Neural crest cell (in vitro differentiated cells): ENCODE measurements around the gene MRPS12. TPM values are rescaled to one million over a fixed set of nuclear protein-coding genes. Genes with fewer than 3 reads are reported as not detected.
"Not testable (repeated sequence)": the region's sequence is repeated elsewhere in the genome, so short reads cannot be mapped to it uniquely, and the experiment has no call there.

Experiments
- DNase-seq: peaks from one replicate; pipeline ENCODE4 v3.0.0; 2021; ENCODE audit warnings: low read depth, mixed read lengths, low spot score
- H3K27ac Mint-ChIP-seq: one replicate; pipeline ENCODE4 v1.8.0; 2021; ENCODE audit warnings: mild to moderate bottlenecking, mixed read lengths; ENCODE audit not compliant: unreplicated experiment
- H3K27me3 Mint-ChIP-seq: 2 replicates; pipeline ENCODE4 v1.8.0; 2021; ENCODE audit warnings: low read depth, mild to moderate bottlenecking, mixed read lengths
- H3K36me3 Mint-ChIP-seq: 2 replicates; pipeline ENCODE4 v1.8.0; 2021; ENCODE audit warnings: low read depth, mild to moderate bottlenecking, mixed read lengths
- H3K4me1 Mint-ChIP-seq: 2 replicates; pipeline ENCODE4 v1.8.0; 2021; ENCODE audit warnings: mixed read lengths
- H3K4me3 Mint-ChIP-seq: one replicate; pipeline ENCODE4 v1.8.0; 2021; ENCODE audit warnings: mild to moderate bottlenecking, mixed read lengths
- H3K9me3 Mint-ChIP-seq: 2 replicates; pipeline ENCODE4 v1.8.0; 2021; ENCODE audit warnings: mixed read lengths
- total RNA-seq: library from RNA; stranded (reverse); gene quantifications from 2 replicates; pipeline ENCODE4 v1.2.1, GENCODE V29; 2021
- TF ChIP-seq, protein P1 (sequence below): fragments of 200-600 bp; sonication (generic); conservative IDR thresholded peaks from 2 replicates; pipeline ENCODE4 v1.5.0; 2021; ENCODE audit warnings: antibody characterized with exemption, mild to moderate bottlenecking

The MRPS12 gene
- total RNA-seq, 1 donor from 2014 or later, result 34.4 TPM

DNA sequence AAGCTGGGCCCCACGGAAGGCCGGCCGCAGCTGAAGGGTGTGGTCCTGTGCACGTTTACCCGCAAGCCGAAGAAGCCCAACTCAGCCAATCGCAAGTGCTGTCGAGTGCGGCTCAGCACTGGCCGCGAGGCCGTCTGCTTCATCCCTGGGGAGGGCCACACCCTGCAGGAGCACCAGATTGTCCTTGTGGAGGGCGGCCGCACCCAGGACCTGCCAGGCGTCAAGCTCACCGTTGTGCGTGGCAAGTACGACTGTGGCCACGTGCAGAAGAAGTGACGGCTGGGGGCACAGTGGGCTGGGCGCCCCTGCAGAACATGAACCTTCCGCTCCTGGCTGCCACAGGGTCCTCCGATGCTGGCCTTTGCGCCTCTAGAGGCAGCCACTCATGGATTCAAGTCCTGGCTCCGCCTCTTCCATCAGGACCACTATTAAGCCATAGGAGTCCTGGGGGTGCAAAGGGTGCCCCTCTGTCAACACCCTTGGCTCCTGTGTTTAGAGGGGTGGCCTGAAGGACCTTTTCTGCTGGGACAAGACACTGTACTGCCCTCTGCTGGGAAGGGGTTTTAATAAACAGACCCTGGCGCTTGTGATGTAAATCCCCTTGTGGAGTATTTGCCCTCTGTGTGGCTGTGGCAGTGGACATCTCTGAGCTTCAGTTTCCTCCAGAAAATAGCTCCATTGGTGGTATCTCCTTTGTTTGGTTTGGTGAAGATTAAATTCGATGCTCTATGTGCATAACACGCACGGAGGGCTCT, 1.9 kb downstream of the MRPS12 start:
- TF ChIP-seq, protein P1, sequence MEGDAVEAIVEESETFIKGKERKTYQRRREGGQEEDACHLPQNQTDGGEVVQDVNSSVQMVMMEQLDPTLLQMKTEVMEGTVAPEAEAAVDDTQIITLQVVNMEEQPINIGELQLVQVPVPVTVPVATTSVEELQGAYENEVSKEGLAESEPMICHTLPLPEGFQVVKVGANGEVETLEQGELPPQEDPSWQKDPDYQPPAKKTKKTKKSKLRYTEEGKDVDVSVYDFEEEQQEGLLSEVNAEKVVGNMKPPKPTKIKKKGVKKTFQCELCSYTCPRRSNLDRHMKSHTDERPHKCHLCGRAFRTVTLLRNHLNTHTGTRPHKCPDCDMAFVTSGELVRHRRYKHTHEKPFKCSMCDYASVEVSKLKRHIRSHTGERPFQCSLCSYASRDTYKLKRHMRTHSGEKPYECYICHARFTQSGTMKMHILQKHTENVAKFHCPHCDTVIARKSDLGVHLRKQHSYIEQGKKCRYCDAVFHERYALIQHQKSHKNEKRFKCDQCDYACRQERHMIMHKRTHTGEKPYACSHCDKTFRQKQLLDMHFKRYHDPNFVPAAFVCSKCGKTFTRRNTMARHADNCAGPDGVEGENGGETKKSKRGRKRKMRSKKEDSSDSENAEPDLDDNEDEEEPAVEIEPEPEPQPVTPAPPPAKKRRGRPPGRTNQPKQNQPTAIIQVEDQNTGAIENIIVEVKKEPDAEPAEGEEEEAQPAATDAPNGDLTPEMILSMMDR, result peak; percentile 50
- peak; percentile 45 for DNase-seq
- Mint-ChIP-seq H3K36me3 (peaks cover 21% of the 10 kb centered on the region), H3K4me3 (peak overlapping the region; percentile 83), H3K4me1 (peaks cover 28% of the 10 kb centered on the region), H3K27ac (no peak overlapping the region), H3K27me3 (no peaks in the 10 kb centered on the region), H3K9me3 (peaks cover 5% of the 10 kb centered on the region)

DNA sequence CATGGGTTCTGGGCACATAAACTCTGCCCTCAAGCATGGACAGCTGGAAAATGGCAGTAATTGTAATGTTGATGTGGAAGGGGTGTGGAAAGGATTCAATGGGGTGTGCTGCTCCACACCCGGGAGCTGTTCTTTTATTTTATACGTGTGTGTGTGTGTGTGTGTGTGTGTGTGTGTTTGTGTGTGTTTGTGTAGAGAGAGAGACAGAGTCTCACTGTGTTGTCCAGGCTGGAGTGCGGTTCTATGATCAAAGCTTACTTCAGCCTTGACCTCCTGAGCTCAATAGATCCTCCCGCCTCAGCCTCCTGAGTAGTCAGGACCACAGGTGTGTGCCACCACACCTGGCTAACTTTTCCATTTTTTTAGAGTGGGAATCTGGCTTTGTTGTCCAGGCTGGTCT, 2.8 kb downstream of the MRPS12 start:
- Mint-ChIP-seq H3K4me1 (peaks cover 26% of the 10 kb centered on the region), H3K36me3 (peaks cover 21% of the 10 kb centered on the region), H3K27ac (no peak overlapping the region), H3K4me3 (no peak overlapping the region), H3K27me3 (no peaks in the 10 kb centered on the region), H3K9me3 (peaks cover 5% of the 10 kb centered on the region)
- no peak for DNase-seq
- TF ChIP-seq, protein P1, result no peak

DNA sequence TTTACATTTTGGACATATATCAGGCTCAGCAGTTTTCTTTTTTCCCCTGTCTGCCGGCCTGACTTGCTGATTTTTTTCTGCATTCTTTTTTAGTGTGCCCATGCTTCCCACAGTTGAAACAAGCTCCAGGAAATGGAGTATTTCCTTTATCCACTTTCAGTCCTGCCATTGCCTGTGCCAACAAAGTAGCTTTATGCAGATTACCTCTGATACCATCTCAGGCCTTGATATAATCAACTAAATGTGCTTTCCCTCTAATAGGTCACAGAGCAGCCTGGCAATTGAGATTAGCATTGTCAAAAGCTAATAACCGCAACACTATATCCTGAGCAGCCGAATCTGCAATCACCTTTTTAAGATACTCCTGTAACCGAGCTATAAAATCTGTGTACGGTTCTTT, 9.2 kb downstream of the MRPS12 start:
- no peak for DNase-seq
- H3K4me1 Mint-ChIP-seq, result no peaks in the 10 kb centered on the region
- no peak overlapping the region for H3K4me3 Mint-ChIP-seq
- H3K36me3 Mint-ChIP-seq, result peaks cover 22% of the 10 kb centered on the region
- H3K27ac Mint-ChIP-seq, result no peak overlapping the region
- H3K9me3 Mint-ChIP-seq, result peaks cover 5% of the 10 kb centered on the region
- TF ChIP-seq, protein P1, result no peak
- H3K27me3 Mint-ChIP-seq, result peaks cover 4% of the 10 kb centered on the region

DNA sequence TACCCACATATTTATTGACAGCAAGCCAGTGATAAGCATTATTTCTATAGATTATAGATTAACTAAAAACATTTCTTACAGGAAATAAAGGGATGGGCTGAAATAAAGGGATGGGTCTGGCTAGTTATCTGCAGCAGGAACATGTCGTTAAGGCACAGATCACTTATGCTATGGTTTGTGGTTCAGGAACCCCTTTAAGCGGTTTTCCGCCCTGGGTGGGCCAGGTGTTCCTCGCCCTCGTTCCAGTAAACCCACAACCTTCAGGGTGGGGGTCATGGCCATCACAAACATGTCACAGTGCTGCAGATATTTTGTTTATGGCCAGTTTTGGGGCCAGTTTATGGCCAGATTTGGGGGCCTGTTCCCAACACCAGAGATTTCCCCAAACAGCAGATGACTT, 10.7 kb downstream of the MRPS12 start:
- not testable (repeated sequence) for H3K4me3 Mint-ChIP-seq, H3K9me3 Mint-ChIP-seq, H3K36me3 Mint-ChIP-seq, DNase-seq, H3K4me1 Mint-ChIP-seq, H3K27me3 Mint-ChIP-seq
- peak overlapping the region; percentile 24 for H3K27ac Mint-ChIP-seq

DNA sequence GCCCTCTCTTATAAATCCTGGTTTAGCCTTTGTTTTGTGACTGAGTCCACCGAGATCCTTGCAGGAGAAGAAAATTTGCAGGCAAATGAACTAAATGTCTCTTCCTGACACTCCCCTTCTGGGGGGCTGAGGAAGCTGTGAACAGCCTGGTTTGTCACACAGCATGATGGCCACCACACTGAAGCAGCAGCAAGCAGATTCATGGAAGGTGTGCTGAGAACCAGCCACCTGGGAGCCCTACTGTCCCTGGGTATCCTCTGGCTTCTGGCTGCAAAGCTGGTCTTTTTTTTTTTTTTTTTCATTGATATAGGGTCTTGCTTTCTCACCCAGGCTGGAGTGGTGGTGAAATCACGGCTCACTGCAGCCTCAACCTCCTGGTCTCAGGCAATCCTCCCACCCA, 11.2 kb downstream of the MRPS12 start:
- H3K4me3 Mint-ChIP-seq, result no peak overlapping the region
- no peaks in the 10 kb centered on the region for H3K4me1 Mint-ChIP-seq
- H3K27me3 Mint-ChIP-seq, result peaks cover 4% of the 10 kb centered on the region
- H3K9me3 Mint-ChIP-seq, result no peaks in the 10 kb centered on the region
- H3K27ac Mint-ChIP-seq, result no peak overlapping the region
- DNase-seq, result no peak
- TF ChIP-seq, protein P1, result no peak
- H3K36me3 Mint-ChIP-seq, result peaks cover 12% of the 10 kb centered on the region

DNA sequence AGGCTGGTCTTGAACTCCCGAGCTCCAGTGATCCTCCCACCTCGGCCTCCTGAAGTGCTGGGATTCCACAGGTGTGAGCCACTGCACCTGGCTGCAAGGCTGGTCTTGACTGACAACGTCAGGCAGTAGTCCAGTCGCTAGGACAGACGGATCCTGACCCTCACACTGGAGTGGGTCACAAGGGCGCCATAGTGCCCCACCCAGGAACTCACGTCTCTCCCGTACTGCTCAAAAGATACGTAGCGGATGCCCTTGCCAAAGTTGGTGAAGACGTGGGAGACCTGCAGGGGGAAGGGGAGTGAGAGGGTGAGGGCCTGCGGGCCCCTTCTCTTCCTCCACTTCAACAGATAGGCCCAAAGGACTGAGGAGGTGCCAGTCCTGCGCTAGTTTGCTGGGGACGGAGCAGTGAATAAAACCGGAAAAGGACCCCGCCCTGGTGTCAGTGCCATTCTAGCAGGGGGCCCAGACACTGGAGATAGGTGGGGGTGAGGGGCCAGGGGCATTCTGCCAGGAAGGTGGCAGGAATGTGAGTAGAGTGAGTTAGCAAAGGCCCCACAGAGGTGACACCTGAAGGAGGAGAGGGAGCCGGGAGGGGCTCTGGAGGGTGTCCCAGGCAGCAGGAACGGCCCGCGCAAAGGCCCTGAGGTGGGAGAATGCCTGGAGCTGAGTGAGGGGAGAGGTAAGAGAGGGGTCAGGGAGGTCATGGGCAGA, 11.9 kb downstream of the MRPS12 start:
- Mint-ChIP-seq H3K36me3 (peaks cover 12% of the 10 kb centered on the region), H3K27ac (no peak overlapping the region), H3K4me3 (no peak overlapping the region), H3K4me1 (no peaks in the 10 kb centered on the region), H3K27me3 (peaks cover 4% of the 10 kb centered on the region), H3K9me3 (no peaks in the 10 kb centered on the region)
- TF ChIP-seq, protein P1, result no peak
- DNase-seq, result no peak
